Activated T-helper 1 cell treated with anti-CD3 and anti-CD28 coated beads, Interleukin-12 subunit alpha, Interleukin-12 subunit beta, Interleukin-2, Interleukin-4 antibody, amounts not matched to agents 30 ng/mL and 10 ng/mL and 1 ng/mL, durations not matched to agents 14 hours and 24 hours and 36 hours (primary cell): ENCODE data around the gene ADAD2. TPM values are rescaled to one million over a fixed set of nuclear protein-coding genes. Genes with fewer than 3 reads are reported as not detected.

ENCODE experiments used
- DNase-seq: peaks from one replicate; pipeline ENCODE4 v3.0.0; 2021; ENCODE audit warnings: low spot score
- H3K27ac Mint-ChIP-seq: one replicate; pipeline ENCODE4 v1.8.0; 2021; ENCODE audit warnings: mild to moderate bottlenecking, mixed read lengths
- H3K27me3 Mint-ChIP-seq: one replicate; pipeline ENCODE4 v1.8.0; 2022; ENCODE audit warnings: mild to moderate bottlenecking, moderate library complexity, mixed read lengths; ENCODE audit not compliant: insufficient read depth
- H3K36me3 Mint-ChIP-seq: one replicate; pipeline ENCODE4 v1.8.0; 2021; ENCODE audit warnings: low read depth, mixed read lengths
- H3K4me1 Mint-ChIP-seq: one replicate; pipeline ENCODE4 v1.8.0; 2021; ENCODE audit warnings: low read depth, mixed read lengths
- H3K4me3 Mint-ChIP-seq: one replicate; pipeline ENCODE4 v1.8.0; 2021; ENCODE audit warnings: mild to moderate bottlenecking, moderate library complexity, mixed read lengths
- H3K9me3 Mint-ChIP-seq: one replicate; pipeline ENCODE4 v1.8.0; 2021; ENCODE audit warnings: mixed read lengths
- intact Hi-C: fragments of 100-400 bp; cut with micrococcal nuclease; formaldehyde crosslinking; loops from one replicate; pipeline ENCODE4 v1.15.1; 2024
- total RNA-seq: library from RNA; stranded (reverse); gene quantifications from 2 replicates; pipeline ENCODE4 v1.2.3, GENCODE V29; 2022

ADAD2 gene
- total RNA-seq, 1 donor from 2014 or later, result not detected

- no peak overlapping the region for H3K4me3 Mint-ChIP-seq
- no peaks in the 10 kb centered on the region for H3K27me3 Mint-ChIP-seq
- peaks cover 17% of the 10 kb centered on the region for H3K36me3 Mint-ChIP-seq
- no peaks in the 10 kb centered on the region for H3K9me3 Mint-ChIP-seq
- no peak overlapping the region for H3K27ac Mint-ChIP-seq
- intact Hi-C loops, result loop anchor here (10.0 kb wide), 1 partner anchor 325 kb away; the partner anchor contains the start of gene MEAK7
- peaks cover 6% of the 10 kb centered on the region for H3K4me1 Mint-ChIP-seq
- DNase-seq, result no peak
Measured at GRCh38 chr16:84179612-84180320, 11.2 kb upstream of the ADAD2 start.

GRCh38 chr16:84180519-84181140 lies 10.3 kb upstream of the ADAD2 start:
- intact Hi-C loops, result loop anchor here (10.0 kb wide), 1 partner anchor 324 kb away; the partner anchor contains the start of gene MEAK7
- H3K27ac Mint-ChIP-seq, result no peak overlapping the region
- DNase-seq, result no peak
- H3K9me3 Mint-ChIP-seq, result no peaks in the 10 kb centered on the region
- H3K36me3 Mint-ChIP-seq, result peaks cover 24% of the 10 kb centered on the region
- H3K27me3 Mint-ChIP-seq, result no peaks in the 10 kb centered on the region
- H3K4me3 Mint-ChIP-seq, result no peak overlapping the region
- H3K4me1 Mint-ChIP-seq, result peaks cover 7% of the 10 kb centered on the region

GRCh38 chr16:84181144-84181915 lies 9.6 kb upstream of the ADAD2 start:
- H3K9me3 Mint-ChIP-seq, result no peaks in the 10 kb centered on the region
- peaks cover 12% of the 10 kb centered on the region for H3K4me1 Mint-ChIP-seq
- H3K27me3 Mint-ChIP-seq, result no peaks in the 10 kb centered on the region
- DNase-seq, result no peak
- intact Hi-C loops, result loop anchor here (10.0 kb wide), 1 partner anchor 323 kb away; the partner anchor contains the start of gene MEAK7
- no peak overlapping the region for H3K27ac Mint-ChIP-seq
- no peak overlapping the region for H3K4me3 Mint-ChIP-seq
- H3K36me3 Mint-ChIP-seq, result peaks cover 24% of the 10 kb centered on the region

- Mint-ChIP-seq H3K36me3 (peaks cover 24% of the 10 kb centered on the region), H3K4me1 (peaks cover 12% of the 10 kb centered on the region), H3K9me3 (no peaks in the 10 kb centered on the region), H3K27me3 (no peaks in the 10 kb centered on the region), H3K27ac (no peak overlapping the region), H3K4me3 (no peak overlapping the region)
- no peak for DNase-seq
- intact Hi-C loops, result loop anchor here (10.0 kb wide), 1 partner anchor 323 kb away; the partner anchor contains the start of gene MEAK7
Measured at GRCh38 chr16:84182104-84182503, 8.9 kb upstream of the ADAD2 start.

GRCh38 chr16:84182680-84183571 lies 8.0 kb upstream of the ADAD2 start:
- Mint-ChIP-seq H3K27ac (no peak overlapping the region), H3K27me3 (no peaks in the 10 kb centered on the region), H3K4me3 (no peak overlapping the region), H3K9me3 (no peaks in the 10 kb centered on the region), H3K36me3 (peaks cover 22% of the 10 kb centered on the region), H3K4me1 (peaks cover 8% of the 10 kb centered on the region)
- intact Hi-C loops, result loop anchor here (10.0 kb wide), 1 partner anchor 322 kb away; the partner anchor contains the start of gene MEAK7
- DNase-seq, result no peak

- no peaks in the 10 kb centered on the region for H3K9me3 Mint-ChIP-seq
- no peaks in the 10 kb centered on the region for H3K27me3 Mint-ChIP-seq
- peaks cover 6% of the 10 kb centered on the region for H3K4me1 Mint-ChIP-seq
- intact Hi-C loops, result loop anchor here (10.0 kb wide), 1 partner anchor 321 kb away; the partner anchor contains the start of gene MEAK7
- no peak overlapping the region for H3K27ac Mint-ChIP-seq
- peaks cover 19% of the 10 kb centered on the region for H3K36me3 Mint-ChIP-seq
- H3K4me3 Mint-ChIP-seq, result no peak overlapping the region
- no peak for DNase-seq
Measured at GRCh38 chr16:84183572-84183875, 7.4 kb upstream of the ADAD2 start.

GRCh38 chr16:84183911-84184591 lies 6.9 kb upstream of the ADAD2 start:
- Mint-ChIP-seq H3K4me1 (peaks cover 6% of the 10 kb centered on the region), H3K4me3 (no peak overlapping the region), H3K9me3 (no peaks in the 10 kb centered on the region), H3K36me3 (peaks cover 19% of the 10 kb centered on the region), H3K27me3 (no peaks in the 10 kb centered on the region), H3K27ac (no peak overlapping the region)
- intact Hi-C loops, result loop anchor here (10.0 kb wide), 1 partner anchor 321 kb away; the partner anchor contains the start of gene MEAK7
- DNase-seq, result no peak

GRCh38 chr16:84184775-84185174 lies 6.2 kb upstream of the ADAD2 start:
- H3K27ac Mint-ChIP-seq, result no peak overlapping the region
- peaks cover 19% of the 10 kb centered on the region for H3K36me3 Mint-ChIP-seq
- no peak for DNase-seq
- peak overlapping the region; percentile 95 for H3K4me3 Mint-ChIP-seq
- intact Hi-C loops, result loop anchor here (5.0 to 10.0 kb wide), 2 partner anchors 320 to 377 kb away; partner anchors contain the start of genes HSBP1 and MEAK7
- H3K27me3 Mint-ChIP-seq, result no peaks in the 10 kb centered on the region
- no peaks in the 10 kb centered on the region for H3K9me3 Mint-ChIP-seq
- peaks cover 6% of the 10 kb centered on the region for H3K4me1 Mint-ChIP-seq

- peak within 1 kb of the TSS; percentile 95 for H3K4me3 Mint-ChIP-seq
- no peaks in the 10 kb centered on the region for H3K27me3 Mint-ChIP-seq
- H3K4me1 Mint-ChIP-seq, result peaks cover 6% of the 10 kb centered on the region
- H3K36me3 Mint-ChIP-seq, result peaks cover 17% of the 10 kb centered on the region
- no peaks in the 10 kb centered on the region for H3K9me3 Mint-ChIP-seq
- peak; percentile 86 for DNase-seq
- intact Hi-C loops, result loop anchor here (1.0 to 10.0 kb wide), 7 partner anchors 42 to 380 kb away; partner anchors contain the start of genes DNAAF1, HSBP1, HSDL1 and MBTPS1
- peak within 1 kb of the TSS; percentile 89 for H3K27ac Mint-ChIP-seq
Measured at GRCh38 chr16:84186685-84187437, 4.1 kb upstream of the ADAD2 start, which contains the start of gene TAF1C. TAF1C (minus strand) TSS chr16:84187057; CDS start chr16:84184988, 2,069 bp downstream.

- H3K9me3 Mint-ChIP-seq, result no peaks in the 10 kb centered on the region
- no peak overlapping the region for H3K27ac Mint-ChIP-seq
- DNase-seq, result no peak
- intact Hi-C loops, result no loop called here
- H3K4me3 Mint-ChIP-seq, result no peak overlapping the region
- no peaks in the 10 kb centered on the region for H3K27me3 Mint-ChIP-seq
- H3K36me3 Mint-ChIP-seq, result no peaks in the 10 kb centered on the region
- H3K4me1 Mint-ChIP-seq, result peaks cover 16% of the 10 kb centered on the region
Measured at GRCh38 chr16:84191466-84191865, 509 bp downstream of the ADAD2 start.

GRCh38 chr16:84193480-84193879 lies 2.5 kb downstream of the ADAD2 start:
- no peak for DNase-seq
- H3K27me3 Mint-ChIP-seq, result no peaks in the 10 kb centered on the region
- H3K36me3 Mint-ChIP-seq, result no peaks in the 10 kb centered on the region
- peaks cover 16% of the 10 kb centered on the region for H3K4me1 Mint-ChIP-seq
- H3K4me3 Mint-ChIP-seq, result no peak overlapping the region
- intact Hi-C loops, result no loop called here
- H3K9me3 Mint-ChIP-seq, result no peaks in the 10 kb centered on the region
- H3K27ac Mint-ChIP-seq, result peak overlapping the region; percentile 56
